B cell (primary cell): ENCODE measurements around the gene ZNF25.

ENCODE experiments used
- EZH2 ChIP-seq: IDR thresholded peaks from 2 replicates; pipeline ENCODE4 v1.6.1; 2012; ENCODE audit warnings: borderline replicate concordance, low read depth, mild to moderate bottlenecking, moderate library complexity, low read length; ENCODE audit not compliant: insufficient read depth, poor library complexity, severe bottlenecking
- TF ChIP-seq, protein P1 (sequence below): fragments of 200-600 bp; IDR thresholded peaks from one replicate; pipeline ENCODE4 v1.8.0; 2022; ENCODE audit warnings: antibody characterized with exemption, mild to moderate bottlenecking

DNA sequence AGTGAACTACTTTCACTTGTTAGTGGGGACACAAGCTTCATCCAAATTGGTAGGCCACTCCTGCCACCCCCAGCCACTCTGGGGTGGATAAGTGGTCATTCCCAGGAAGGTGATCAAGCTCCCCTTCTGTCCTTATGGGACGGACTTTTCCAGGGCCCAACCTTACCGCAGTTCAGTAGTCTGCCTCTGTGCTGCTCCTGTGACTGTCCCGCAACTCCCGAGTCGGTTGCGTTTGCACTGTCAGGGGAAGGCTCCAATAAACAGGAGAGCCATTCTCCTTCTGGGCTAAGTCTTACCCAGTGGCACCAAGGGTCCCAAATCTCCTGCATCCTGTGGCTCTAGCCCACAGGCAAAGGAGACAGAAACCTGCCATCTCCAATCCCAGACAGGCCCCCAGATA is 26.6 kb upstream of the ZNF25 start:
- TF ChIP-seq, protein P1, sequence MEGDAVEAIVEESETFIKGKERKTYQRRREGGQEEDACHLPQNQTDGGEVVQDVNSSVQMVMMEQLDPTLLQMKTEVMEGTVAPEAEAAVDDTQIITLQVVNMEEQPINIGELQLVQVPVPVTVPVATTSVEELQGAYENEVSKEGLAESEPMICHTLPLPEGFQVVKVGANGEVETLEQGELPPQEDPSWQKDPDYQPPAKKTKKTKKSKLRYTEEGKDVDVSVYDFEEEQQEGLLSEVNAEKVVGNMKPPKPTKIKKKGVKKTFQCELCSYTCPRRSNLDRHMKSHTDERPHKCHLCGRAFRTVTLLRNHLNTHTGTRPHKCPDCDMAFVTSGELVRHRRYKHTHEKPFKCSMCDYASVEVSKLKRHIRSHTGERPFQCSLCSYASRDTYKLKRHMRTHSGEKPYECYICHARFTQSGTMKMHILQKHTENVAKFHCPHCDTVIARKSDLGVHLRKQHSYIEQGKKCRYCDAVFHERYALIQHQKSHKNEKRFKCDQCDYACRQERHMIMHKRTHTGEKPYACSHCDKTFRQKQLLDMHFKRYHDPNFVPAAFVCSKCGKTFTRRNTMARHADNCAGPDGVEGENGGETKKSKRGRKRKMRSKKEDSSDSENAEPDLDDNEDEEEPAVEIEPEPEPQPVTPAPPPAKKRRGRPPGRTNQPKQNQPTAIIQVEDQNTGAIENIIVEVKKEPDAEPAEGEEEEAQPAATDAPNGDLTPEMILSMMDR = no peak
- TF ChIP-seq EZH2 = no peak
